ENCODE measurements around the gene CD69.

DNA sequence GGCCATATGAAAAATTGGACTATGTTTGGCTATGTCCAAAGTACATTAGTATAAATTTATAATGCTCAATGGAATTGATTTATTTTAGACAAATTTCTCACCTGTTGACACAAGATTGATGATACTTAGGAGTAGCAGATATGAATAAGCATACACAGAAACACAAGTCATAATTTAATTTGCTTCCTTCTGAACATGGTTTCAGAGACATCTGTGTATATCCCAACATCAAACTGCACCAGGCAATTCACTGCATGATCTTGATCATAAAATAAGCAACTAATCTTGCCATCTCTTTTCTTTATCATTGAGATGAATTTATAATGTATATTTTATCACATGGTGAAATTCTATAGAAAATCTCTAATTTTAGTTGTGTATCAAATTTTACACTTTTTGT is 31.6 kb downstream of the CD69 start:
- TF ChIP-seq, protein P1, sequence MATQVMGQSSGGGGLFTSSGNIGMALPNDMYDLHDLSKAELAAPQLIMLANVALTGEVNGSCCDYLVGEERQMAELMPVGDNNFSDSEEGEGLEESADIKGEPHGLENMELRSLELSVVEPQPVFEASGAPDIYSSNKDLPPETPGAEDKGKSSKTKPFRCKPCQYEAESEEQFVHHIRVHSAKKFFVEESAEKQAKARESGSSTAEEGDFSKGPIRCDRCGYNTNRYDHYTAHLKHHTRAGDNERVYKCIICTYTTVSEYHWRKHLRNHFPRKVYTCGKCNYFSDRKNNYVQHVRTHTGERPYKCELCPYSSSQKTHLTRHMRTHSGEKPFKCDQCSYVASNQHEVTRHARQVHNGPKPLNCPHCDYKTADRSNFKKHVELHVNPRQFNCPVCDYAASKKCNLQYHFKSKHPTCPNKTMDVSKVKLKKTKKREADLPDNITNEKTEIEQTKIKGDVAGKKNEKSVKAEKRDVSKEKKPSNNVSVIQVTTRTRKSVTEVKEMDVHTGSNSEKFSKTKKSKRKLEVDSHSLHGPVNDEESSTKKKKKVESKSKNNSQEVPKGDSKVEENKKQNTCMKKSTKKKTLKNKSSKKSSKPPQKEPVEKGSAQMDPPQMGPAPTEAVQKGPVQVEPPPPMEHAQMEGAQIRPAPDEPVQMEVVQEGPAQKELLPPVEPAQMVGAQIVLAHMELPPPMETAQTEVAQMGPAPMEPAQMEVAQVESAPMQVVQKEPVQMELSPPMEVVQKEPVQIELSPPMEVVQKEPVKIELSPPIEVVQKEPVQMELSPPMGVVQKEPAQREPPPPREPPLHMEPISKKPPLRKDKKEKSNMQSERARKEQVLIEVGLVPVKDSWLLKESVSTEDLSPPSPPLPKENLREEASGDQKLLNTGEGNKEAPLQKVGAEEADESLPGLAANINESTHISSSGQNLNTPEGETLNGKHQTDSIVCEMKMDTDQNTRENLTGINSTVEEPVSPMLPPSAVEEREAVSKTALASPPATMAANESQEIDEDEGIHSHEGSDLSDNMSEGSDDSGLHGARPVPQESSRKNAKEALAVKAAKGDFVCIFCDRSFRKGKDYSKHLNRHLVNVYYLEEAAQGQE (IDR thresholded peaks at IDR 0.05; ENCODE audit: insufficient read depth in 1 of 2, low read depth in 2 of 2, low read length in 1 of 2) = no peak
- TF ChIP-seq, protein P2, sequence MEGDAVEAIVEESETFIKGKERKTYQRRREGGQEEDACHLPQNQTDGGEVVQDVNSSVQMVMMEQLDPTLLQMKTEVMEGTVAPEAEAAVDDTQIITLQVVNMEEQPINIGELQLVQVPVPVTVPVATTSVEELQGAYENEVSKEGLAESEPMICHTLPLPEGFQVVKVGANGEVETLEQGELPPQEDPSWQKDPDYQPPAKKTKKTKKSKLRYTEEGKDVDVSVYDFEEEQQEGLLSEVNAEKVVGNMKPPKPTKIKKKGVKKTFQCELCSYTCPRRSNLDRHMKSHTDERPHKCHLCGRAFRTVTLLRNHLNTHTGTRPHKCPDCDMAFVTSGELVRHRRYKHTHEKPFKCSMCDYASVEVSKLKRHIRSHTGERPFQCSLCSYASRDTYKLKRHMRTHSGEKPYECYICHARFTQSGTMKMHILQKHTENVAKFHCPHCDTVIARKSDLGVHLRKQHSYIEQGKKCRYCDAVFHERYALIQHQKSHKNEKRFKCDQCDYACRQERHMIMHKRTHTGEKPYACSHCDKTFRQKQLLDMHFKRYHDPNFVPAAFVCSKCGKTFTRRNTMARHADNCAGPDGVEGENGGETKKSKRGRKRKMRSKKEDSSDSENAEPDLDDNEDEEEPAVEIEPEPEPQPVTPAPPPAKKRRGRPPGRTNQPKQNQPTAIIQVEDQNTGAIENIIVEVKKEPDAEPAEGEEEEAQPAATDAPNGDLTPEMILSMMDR (IDR thresholded peaks at IDR 0.05) = no peak
- no peak for TF ChIP-seq SIN3A (IDR thresholded peaks at IDR 0.05; ENCODE audit: borderline replicate concordance, insufficient read depth, low read depth, low read length)
- TF ChIP-seq POLR2AphosphoS5 (IDR thresholded peaks at IDR 0.05; ENCODE audit: low read depth, low read length) = no peak
- TF ChIP-seq TCF7L2 (IDR thresholded peaks at IDR 0.05; ENCODE audit: low read depth, low read length) = no peak
